IMR-90 (cell line): Measurements from ENCODE around the gene MGLL. TPM values are rescaled to one million over a fixed set of nuclear protein-coding genes. Genes with fewer than 3 reads are reported as not detected.

Experiments used
- ATAC-seq: fragments of 200-7000 bp; cut with Tn5 transposase; 2 replicates; pipeline ENCODE4 v1.9.1; 2020; ENCODE audit warnings: low read depth, mild to moderate bottlenecking, moderate library complexity
- BruUV-seq: library from RNA; stranded (reverse); fragments of 400-500 nt; replicated peaks from 2 replicates; lab custom pipeline; 2021; lab: Mats Ljungman, UMichigan
- CTCF ChIA-PET: fragments of 300-600 bp; formaldehyde crosslinking; extraction: SDS; loops from one replicate; lab custom pipeline; 2021; ENCODE audit warnings: antibody characterized with exemption; lab: Yijun Ruan, JAX
- POLR2A ChIA-PET: fragments of 300-600 bp; sonication (Branson Sonifier 250); formaldehyde crosslinking; loops from one replicate; lab custom pipeline; 2022; ENCODE audit warnings: antibody characterized with exemption; ENCODE audit not compliant: unreplicated experiment; lab: Charles Lee
- DNase-seq: peaks from one replicate; pipeline ENCODE4 v3.0.0; 2013
- H2AFZ ChIP-seq: replicated peaks from 2 replicates; pipeline ENCODE3; 2013; ENCODE audit warnings: low read length, mild to moderate bottlenecking; ENCODE audit not compliant: poor library complexity
- H2AK5ac ChIP-seq: 2 replicates; pipeline ENCODE4 v1.6.1; 2013; ENCODE audit warnings: low read depth, low read length, inconsistent platforms
- H2AK9ac ChIP-seq: replicated peaks from 2 replicates; pipeline ENCODE3; 2013; ENCODE audit warnings: mild to moderate bottlenecking, low read depth, low read length, moderate library complexity; ENCODE audit not compliant: poor library complexity
- H2BK120ac ChIP-seq: 2 replicates; pipeline ENCODE4 v1.6.1; 2013; ENCODE audit warnings: low read depth, low read length, inconsistent platforms
- H2BK15ac ChIP-seq: 3 replicates; pipeline ENCODE4 v1.6.1; 2013; ENCODE audit warnings: low read depth, low read length, inconsistent platforms
- H2BK20ac ChIP-seq: 2 replicates; pipeline ENCODE4 v1.6.1; 2013; ENCODE audit warnings: low read depth, mild to moderate bottlenecking, inconsistent platforms, low read length, moderate library complexity
- H2BK5ac ChIP-seq: 2 replicates; pipeline ENCODE4 v1.6.1; 2013; ENCODE audit warnings: mild to moderate bottlenecking, low read depth, low read length, inconsistent platforms; ENCODE audit not compliant: poor library complexity, severe bottlenecking
- H3K14ac ChIP-seq: replicated peaks from 2 replicates; pipeline ENCODE4 v1.6.1; 2013; ENCODE audit warnings: low read depth, low read length, inconsistent platforms
- H3K18ac ChIP-seq: 2 replicates; pipeline ENCODE4 v1.6.1; 2013; ENCODE audit warnings: low read depth, low read length, control low read depth
- H3K23ac ChIP-seq: 2 replicates; pipeline ENCODE4 v1.6.1; 2013; ENCODE audit warnings: low read depth, low read length, inconsistent platforms
- H3K27ac ChIP-seq: 2 replicates; pipeline ENCODE4 v1.5.1; 2013; ENCODE audit warnings: mild to moderate bottlenecking, control low read depth, low read length; ENCODE audit not compliant: insufficient read depth
- H3K27me3 ChIP-seq: 2 replicates; pipeline ENCODE4 v1.6.1; 2013; ENCODE audit warnings: low read length; ENCODE audit not compliant: control insufficient read depth, insufficient read depth
- H3K36me3 ChIP-seq: 2 replicates; pipeline ENCODE4 v1.6.1; 2013; ENCODE audit warnings: low read length, mixed read lengths; ENCODE audit not compliant: control insufficient read depth, insufficient read depth
- H3K4ac ChIP-seq: 2 replicates; pipeline ENCODE4 v1.6.1; 2013; ENCODE audit warnings: low read depth, low read length, inconsistent platforms
- H3K4me1 ChIP-seq: 2 replicates; pipeline ENCODE4 v1.6.1; 2013; ENCODE audit warnings: low read length, mixed read lengths; ENCODE audit not compliant: control insufficient read depth, insufficient read depth
- H3K4me2 ChIP-seq: 2 replicates; pipeline ENCODE4 v1.6.1; 2013; ENCODE audit warnings: low read depth, mild to moderate bottlenecking, control low read depth, low read length, moderate library complexity
- H3K4me3 ChIP-seq: 2 replicates; pipeline ENCODE4 v1.5.1; 2013; ENCODE audit warnings: low read depth, mild to moderate bottlenecking, control low read depth, low read length, moderate library complexity; ENCODE audit not compliant: insufficient read depth
- H3K56ac ChIP-seq: 2 replicates; pipeline ENCODE4 v1.6.1; 2013; ENCODE audit warnings: low read length, inconsistent platforms; ENCODE audit not compliant: insufficient read depth; ENCODE audit errors: extremely low read depth
- H3K79me1 ChIP-seq, 2 experiments: 2 replicates each; pipeline ENCODE4 v1.6.1; 2013; ENCODE audit warnings: low read length in 2 of 2, inconsistent platforms in 1 of 2, low read depth in 1 of 2
- H3K9ac ChIP-seq: 2 replicates; pipeline ENCODE4 v1.6.1; 2013; ENCODE audit warnings: low read depth, low read length, control low read depth
- H3K9me1 ChIP-seq: 2 replicates; pipeline ENCODE4 v1.6.1; 2013; ENCODE audit warnings: low read length, inconsistent platforms; ENCODE audit not compliant: insufficient read depth
- H3K9me3 ChIP-seq: 2 replicates; pipeline ENCODE4 v1.6.1; 2013; ENCODE audit warnings: low read length; ENCODE audit not compliant: control insufficient read depth, insufficient read depth
- H4K20me1 ChIP-seq: 2 replicates; pipeline ENCODE4 v1.6.1; 2013; ENCODE audit warnings: low read length, inconsistent platforms; ENCODE audit not compliant: insufficient read depth
- H4K5ac ChIP-seq: 2 replicates; pipeline ENCODE4 v1.6.1; 2013; ENCODE audit warnings: mild to moderate bottlenecking, low read depth, low read length, control low read depth
- H4K8ac ChIP-seq, 2 experiments: 2 replicates each; pipeline ENCODE4 v1.6.1; 2013; ENCODE audit warnings: low read depth in 2 of 2, low read length in 2 of 2, control low read depth in 1 of 2, inconsistent platforms in 1 of 2
- H4K91ac ChIP-seq: 2 replicates; pipeline ENCODE4 v1.6.1; 2013; ENCODE audit warnings: low read depth, low read length, inconsistent platforms; ENCODE audit not compliant: insufficient read depth
- MAFK ChIP-seq: IDR thresholded peaks from 2 replicates; pipeline ENCODE4 v1.6.1; 2012; ENCODE audit warnings: low read depth, low read length, improper control_type of control experiment
- RCOR1 ChIP-seq: IDR thresholded peaks from 2 replicates; pipeline ENCODE4 v1.6.1; 2012; ENCODE audit warnings: mild to moderate bottlenecking, low read length, improper control_type of control experiment; ENCODE audit not compliant: insufficient replicate concordance
- SMC3 ChIP-seq: fragments of 150-350 bp; IDR thresholded peaks from 2 replicates; pipeline ENCODE4 v1.6.1; 2016; ENCODE audit warnings: low read depth, mild to moderate bottlenecking, antibody characterized with exemption, low read length, moderate library complexity
- WGBS, 2 experiments: methylation state at CpG; one replicate each; pipeline versions ENCODE4 v1.1.5 to v1.1.7; 2013; ENCODE audit warnings: missing lambda C conversion rate in 2 of 2; ENCODE audit not compliant: insufficient read length in 1 of 2; ENCODE audit errors: extremely low coverage in 2 of 2; 5-methylcytosine and 5-hydroxymethylcytosine counted together
- dilution Hi-C: fragments of 300-500 bp; cut with HindIII; formaldehyde crosslinking; loops from one replicate; pipeline ENCODE4 v1.14.3; 2018; ENCODE audit warnings: low sequenced_read_pairs; ENCODE audit not compliant: unreplicated experiment
- in situ Hi-C: fragments of 300-500 bp; cut with MboI; formaldehyde crosslinking; loops from 3 replicates; pipeline ENCODE4 v1.14.3; 2019; ENCODE audit warnings: low sequenced_read_pairs, inconsistent platforms, mixed read lengths
- intact Hi-C: fragments of 100-400 bp; cut with micrococcal nuclease; formaldehyde crosslinking; loops from 2 replicates; pipeline ENCODE4 v1.10.0; 2022
- polyA plus RNA-seq, 3 experiments: library from polyadenylated mRNA; depleted of rRNA; stranded (reverse); fragments of >200 nt; gene quantifications; 2 replicates each; pipeline ENCODE4 v1.2.3, GENCODE V29; 2012; ENCODE audit warnings: low replicate concordance in 1 of 3
- total RNA-seq: library from RNA; depleted of rRNA; stranded (reverse); fragments of >200 nt; gene quantifications from 2 replicates; pipeline ENCODE4 v1.2.3, GENCODE V29; 2012

The MGLL gene
- total and polyA plus RNA-seq, 2 of the 4 experiments (the other 2 are of a cell fraction), result 23.7 to 60.6 TPM

- Histone ChIP-seq H3K36me3 (no peaks in the 10 kb centered on the region), H3K4me1 (no peaks in the 10 kb centered on the region), H3K9me1 (no peaks in the 10 kb centered on the region), H3K27me3 (peaks cover 31% of the 10 kb centered on the region), H3K18ac (no peak overlapping the region), H3K56ac (no peak overlapping the region), H2AK5ac (no peak overlapping the region), H3K4ac (no peak overlapping the region), H4K5ac (no peak overlapping the region), H2BK5ac (no peak overlapping the region), H2AFZ (no peak overlapping the region), H2BK120ac (no peak overlapping the region), H4K8ac (no peak overlapping the region), H3K4me3 (no peak overlapping the region), H4K20me1 (no peaks in the 10 kb centered on the region), H3K14ac (no peak overlapping the region), H3K9ac (no peak overlapping the region), H2BK15ac (no peak overlapping the region), H3K23ac (no peak overlapping the region), H3K27ac (no peak overlapping the region), H4K91ac (no peak overlapping the region), H3K4me2 (no peak overlapping the region), H3K9me3 (no peaks in the 10 kb centered on the region), H3K79me1 (no peaks in the 10 kb centered on the region), H2BK20ac (no peak overlapping the region), H2AK9ac (no peak overlapping the region)
- no TSS peak for BruUV-seq
- in situ Hi-C loops (no loop called here), dilution Hi-C loops (no loop called here), intact Hi-C loops (no loop called here)
- ChIA-PET POLR2A (no interaction called here), CTCF (no interaction called here)
- WGBS, 2 experiments, result no CpG with 5 or more reads among the region's 4 CpGs
- no peak for DNase-seq
- no peak for ATAC-seq
- TF ChIP-seq RCOR1, result no peak
- TF ChIP-seq MAFK, result no peak
- TF ChIP-seq SMC3, result no peak
Measured at GRCh38 chr3:127870156-127870555, 47.8 kb upstream of the MGLL start.
